Right atrium auricular region (tissue), 2 donors: ENCODE data around the gene TUBA1B. TPM values are rescaled to one million over a fixed set of nuclear protein-coding genes. Genes with fewer than 3 reads are reported as not detected.
"Not testable (repeated sequence)": the region's sequence is repeated elsewhere in the genome, so short reads cannot be mapped to it uniquely, and the experiment has no call there.

Source experiments
- DNase-seq: peaks from one replicate; pipeline ENCODE4 v3.0.0-alpha.2; 2019; ENCODE audit warnings: low spot score
- H3K27ac ChIP-seq, 2 donors: fragments of 200-600 bp; sonication (generic); 1 replicate in 1 of 2; 2 replicates in 1 of 2; pipeline ENCODE4 v1.5.1; 2016 to 2019
- H3K27me3 ChIP-seq, 2 donors: fragments of 200-600 bp; sonication (generic); one replicate each; pipeline versions ENCODE4 v1.5.1 to v1.6.0; 2017 to 2019
- H3K36me3 ChIP-seq: fragments of 200-600 bp; sonication (generic); one replicate; pipeline ENCODE4 v1.5.1; 2016
- H3K4me1 ChIP-seq, 2 donors: fragments of 200-600 bp; sonication (generic); one replicate each; pipeline versions ENCODE4 v1.5.1 to v1.6.0; 2017 to 2019
- H3K4me3 ChIP-seq, 2 donors: fragments of 200-600 bp; sonication (generic); 1 replicate in 1 of 2; 2 replicates in 1 of 2; pipeline ENCODE4 v1.5.1; 2017 to 2019; ENCODE audit warnings: mild to moderate bottlenecking in 1 of 2, moderate library complexity in 1 of 2
- H3K9me3 ChIP-seq, 2 donors: fragments of 200-600 bp; sonication (generic); one replicate each; pipeline ENCODE4 v1.5.1; 2019
- CTCF ChIP-seq, 2 donors: fragments of 200-600 bp; sonication (generic); IDR thresholded peaks; one replicate each; pipeline ENCODE4 v1.5.1; 2019; ENCODE audit warnings: antibody characterized with exemption in 2 of 2
- total RNA-seq, 2 donors: library from RNA; depleted of rRNA; stranded (reverse); fragments of >200 nt; gene quantifications; one replicate each; pipeline ENCODE4 v1.1.0, GENCODE V29; 2016

TUBA1B gene
- total RNA-seq, 2 donors from 2014 or later, result 348 to 654 TPM

GRCh38 chr12:49130151-49131050 lies 794 bp downstream of the TUBA1B start:
- Histone ChIP-seq H3K36me3 (peaks cover 30% of the 10 kb centered on the region), H3K4me1 (peaks cover 0 to 31% of the 10 kb centered on the region in 2 donors), H3K4me3 (peak overlapping the region; percentile 71 to 88), H3K27me3 (no peaks in the 10 kb centered on the region), H3K9me3 (no peaks in the 10 kb centered on the region), H3K27ac (peak overlapping the region; percentile 97 to 98)
- peak; percentile 94 for DNase-seq
- TF ChIP-seq CTCF (IDR thresholded peaks at IDR 0.05), result peak; percentile 78 to 95

GRCh38 chr12:49129332-49130150 lies 1.7 kb downstream of the TUBA1B start:
- H3K4me1 ChIP-seq, result peaks cover 0 to 31% of the 10 kb centered on the region in 2 donors
- no peaks in the 10 kb centered on the region for H3K27me3 ChIP-seq
- H3K9me3 ChIP-seq, result no peaks in the 10 kb centered on the region
- DNase-seq, result no peak
- H3K27ac ChIP-seq, result peak overlapping the region; percentile 97 to 98
- no peak for TF ChIP-seq CTCF (IDR thresholded peaks at IDR 0.05)
- H3K4me3 ChIP-seq, result peak overlapping the region; percentile 71 to 88
- peaks cover 30% of the 10 kb centered on the region for H3K36me3 ChIP-seq

- Histone ChIP-seq H3K4me1 (peaks cover 0 to 31% of the 10 kb centered on the region in 2 donors), H3K36me3 (peaks cover 30% of the 10 kb centered on the region)
- H3K4me3 ChIP-seq, H3K27ac ChIP-seq, H3K27me3 ChIP-seq, H3K9me3 ChIP-seq, DNase-seq: not testable (repeated sequence)
These were observed 3.2 kb downstream of the TUBA1B start for GRCh38 chr12:49127971-49128370.

GRCh38 chr12:49126852-49127763 lies 4.1 kb downstream of the TUBA1B start:
- no peaks in the 10 kb centered on the region for H3K27me3 ChIP-seq
- H3K4me3 ChIP-seq, result no peak overlapping the region
- no peak overlapping the region for H3K27ac ChIP-seq
- no peak for DNase-seq
- TF ChIP-seq CTCF (IDR thresholded peaks at IDR 0.05), result no peak
- H3K36me3 ChIP-seq, result peaks cover 30% of the 10 kb centered on the region
- peaks cover 0 to 23% of the 10 kb centered on the region in 2 donors for H3K4me1 ChIP-seq
- H3K9me3 ChIP-seq, result no peaks in the 10 kb centered on the region

GRCh38 chr12:49121047-49121696 lies 10.0 kb downstream of the TUBA1B start:
- peak; percentile 47 to 73 for TF ChIP-seq CTCF (IDR thresholded peaks at IDR 0.05)
- Histone ChIP-seq H3K9me3 (no peaks in the 10 kb centered on the region), H3K27ac (no peak overlapping the region), H3K27me3 (no peaks in the 10 kb centered on the region), H3K4me3 (no peak overlapping the region), H3K36me3 (no peaks in the 10 kb centered on the region), H3K4me1 (no peaks in the 10 kb centered on the region)
- DNase-seq, result no peak
